Activated CD8-positive, alpha-beta memory T cell treated with anti-CD3 and anti-CD28 coated beads, Interleukin-2, amount 50 U/mL, for 4 hours (primary cell): ENCODE data around the gene TBC1D19.
"Not testable (repeated sequence)": the region's sequence is repeated elsewhere in the genome, so short reads cannot be mapped to it uniquely, and the experiment has no call there.

Experiments
- DNase-seq: peaks from one replicate; pipeline ENCODE4 v3.0.0-alpha.2; 2020

The TBC1D19 gene

DNA sequence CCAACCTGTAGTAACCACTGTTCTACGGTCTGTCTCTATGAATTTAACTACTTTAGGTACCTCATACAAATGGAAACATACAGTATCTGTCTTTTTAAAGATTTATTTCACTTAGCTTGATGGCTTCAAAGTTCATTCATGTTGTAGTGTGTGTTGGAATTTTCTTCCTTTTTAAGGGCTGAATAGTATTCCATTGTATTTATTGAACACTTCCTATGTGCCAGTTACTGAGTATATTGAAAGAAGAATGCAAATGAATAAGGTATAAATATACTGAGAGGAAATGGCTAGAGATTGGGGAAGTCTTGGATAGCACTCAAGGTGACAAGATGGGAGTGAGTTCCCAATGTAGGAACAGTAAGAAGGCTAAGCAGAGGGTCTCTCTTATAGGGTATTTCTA lies 17.3 kb downstream of the TBC1D19 start:
- no peak for DNase-seq

DNA sequence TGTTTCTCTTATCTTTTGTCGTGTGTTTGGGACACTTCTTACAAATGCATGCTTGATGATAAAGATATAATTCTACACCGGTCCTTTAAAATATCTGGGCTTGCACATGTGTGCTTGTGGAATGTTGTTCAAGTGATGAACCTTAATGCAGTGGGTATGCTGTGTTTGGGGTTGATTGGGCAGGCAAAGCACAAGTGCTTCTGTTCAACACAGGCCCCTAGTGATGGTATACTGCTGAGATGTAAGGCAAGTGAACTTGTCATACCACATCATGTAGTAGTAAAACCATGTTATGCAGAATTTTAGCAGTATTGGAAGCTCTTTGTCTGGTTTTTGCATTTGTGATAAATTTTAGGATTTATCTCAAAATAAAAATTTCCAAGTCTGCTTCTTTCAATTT lies 23.9 kb downstream of the TBC1D19 start:
- DNase-seq = no peak

DNA sequence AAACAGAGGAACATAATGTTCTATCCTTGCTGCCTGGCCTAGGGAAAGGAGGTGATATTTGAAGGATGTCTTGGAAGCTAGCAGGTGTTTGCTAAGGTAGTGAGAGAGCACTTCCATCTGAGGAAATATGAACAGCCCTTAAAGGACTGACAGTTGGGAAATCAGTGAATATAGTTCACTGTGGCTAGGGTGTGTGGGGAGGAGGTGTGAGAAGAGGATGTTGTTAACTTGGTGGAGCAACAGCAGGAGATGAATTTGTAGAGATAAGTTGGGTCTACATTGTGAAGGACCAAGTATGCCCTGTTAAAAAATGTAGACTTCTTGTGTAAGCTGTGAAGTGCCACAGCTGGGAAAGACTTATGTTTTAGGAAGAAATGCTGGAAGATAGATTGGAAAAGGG lies 25.5 kb downstream of the TBC1D19 start:
- no peak for DNase-seq

DNA sequence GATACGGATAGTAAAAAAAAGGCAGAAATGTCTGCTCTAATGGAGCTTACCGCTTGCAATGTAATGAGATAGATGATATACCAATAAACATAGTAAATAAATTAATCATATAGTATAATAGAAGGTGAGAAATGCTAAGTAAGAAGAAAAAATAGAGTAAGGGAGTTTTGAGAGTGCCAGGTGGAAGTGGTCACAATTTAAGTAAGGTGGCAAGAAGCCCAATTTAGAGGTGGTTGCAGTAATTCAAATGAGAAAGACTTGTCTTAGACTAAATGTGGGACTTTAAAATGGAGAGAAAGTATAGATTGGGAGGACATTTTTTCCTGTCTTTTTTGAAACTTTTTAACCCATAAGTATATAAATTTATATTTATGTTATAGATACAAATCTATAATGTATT lies 26.0 kb downstream of the TBC1D19 start:
- no peak for DNase-seq

DNA sequence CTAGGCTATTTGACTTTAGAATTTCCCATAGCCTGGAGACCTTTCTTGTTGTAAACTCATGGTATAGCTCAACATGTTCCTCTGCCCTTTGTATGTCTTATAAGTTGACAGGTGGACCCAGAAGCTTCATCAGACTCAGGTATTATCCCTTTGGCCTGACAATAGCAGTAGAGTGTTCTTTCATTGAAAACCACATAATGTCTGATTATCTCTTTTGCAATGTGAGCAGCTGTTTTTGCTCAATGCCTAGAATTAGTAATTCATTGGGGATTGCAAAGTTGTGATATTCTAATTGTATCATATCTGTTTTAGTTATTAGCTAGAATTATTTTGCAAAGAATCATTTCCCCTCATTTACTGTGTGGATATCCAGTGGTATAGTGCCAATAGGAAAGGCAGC lies 27.5 kb downstream of the TBC1D19 start:
- no peak for DNase-seq

DNA sequence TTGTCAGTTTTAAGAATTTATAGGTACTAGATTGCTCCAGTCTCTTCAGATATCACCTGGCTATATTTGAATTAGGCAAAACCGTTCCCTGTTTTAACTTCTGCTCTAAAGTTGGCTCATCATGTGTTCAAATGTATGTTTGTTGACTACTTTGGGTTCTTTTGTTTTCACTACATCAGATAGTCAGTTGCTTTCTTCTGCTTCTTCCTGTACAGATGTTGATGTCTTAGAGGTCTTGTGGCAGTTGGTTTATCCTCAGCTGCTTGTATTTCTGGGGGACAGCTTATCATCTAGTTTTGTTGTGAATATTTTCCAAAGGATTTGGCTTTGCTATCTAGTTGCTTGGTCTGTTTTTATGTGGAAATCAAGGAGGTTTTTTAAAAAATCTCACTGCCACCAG lies 28.0 kb downstream of the TBC1D19 start:
- DNase-seq = no peak

DNA sequence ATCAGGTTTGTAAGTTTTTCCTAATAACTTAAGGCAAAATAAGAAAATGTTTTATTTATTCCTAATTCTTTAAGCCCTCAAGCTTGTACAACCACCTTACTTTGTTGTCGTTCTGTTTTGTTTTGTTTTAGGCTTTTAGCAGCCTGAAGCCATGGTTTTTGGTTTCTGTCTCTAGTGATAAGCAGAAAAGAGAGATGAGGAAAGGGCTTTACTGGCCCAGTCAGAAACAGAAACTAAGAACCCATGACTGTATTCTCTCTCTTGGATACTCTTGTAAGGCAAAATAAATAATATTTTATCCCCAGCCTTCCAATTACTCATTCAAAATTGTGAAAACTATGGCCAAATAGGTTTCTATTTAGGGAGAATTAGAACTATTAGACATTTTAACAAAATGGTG lies 29.4 kb downstream of the TBC1D19 start:
- no peak for DNase-seq

DNA sequence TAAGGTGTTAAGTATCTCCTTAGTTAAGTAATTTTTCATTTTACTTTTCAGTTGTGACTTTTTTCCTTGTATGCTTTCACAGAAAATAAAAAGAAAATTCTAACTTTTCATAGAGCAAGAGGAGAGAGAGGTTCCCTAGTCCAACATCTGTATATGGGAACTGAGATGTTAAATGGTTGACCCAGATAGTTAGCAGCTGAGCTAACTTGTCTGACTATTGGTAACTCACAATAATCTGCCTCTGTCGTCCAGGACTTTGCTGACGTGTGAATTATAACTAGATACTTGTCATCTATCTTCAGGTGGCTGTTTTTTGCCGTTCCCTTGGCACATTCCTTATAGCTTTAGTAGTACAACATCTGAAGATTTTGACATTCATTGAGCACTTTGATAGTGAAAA lies 29.9 kb downstream of the TBC1D19 start:
- DNase-seq = no peak

DNA sequence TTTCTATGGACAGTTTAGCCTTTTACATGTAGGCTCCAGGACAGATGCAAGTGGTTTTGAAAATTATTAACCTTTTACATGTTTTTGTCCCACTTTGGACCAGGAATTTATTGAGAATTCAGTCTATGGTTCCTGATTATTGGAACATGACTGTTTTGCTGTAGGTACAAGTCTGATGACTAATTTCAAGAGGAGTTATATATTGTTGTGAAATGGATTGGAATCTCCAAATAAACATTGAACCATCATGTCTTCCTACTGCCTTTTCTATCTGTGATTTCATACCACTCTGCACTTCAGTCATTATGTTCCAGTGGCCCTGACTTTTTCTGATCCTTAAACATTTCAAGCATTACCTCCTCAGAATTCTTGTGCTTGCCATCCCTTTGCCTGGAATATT lies 35.9 kb downstream of the TBC1D19 start:
- no peak for DNase-seq

DNA sequence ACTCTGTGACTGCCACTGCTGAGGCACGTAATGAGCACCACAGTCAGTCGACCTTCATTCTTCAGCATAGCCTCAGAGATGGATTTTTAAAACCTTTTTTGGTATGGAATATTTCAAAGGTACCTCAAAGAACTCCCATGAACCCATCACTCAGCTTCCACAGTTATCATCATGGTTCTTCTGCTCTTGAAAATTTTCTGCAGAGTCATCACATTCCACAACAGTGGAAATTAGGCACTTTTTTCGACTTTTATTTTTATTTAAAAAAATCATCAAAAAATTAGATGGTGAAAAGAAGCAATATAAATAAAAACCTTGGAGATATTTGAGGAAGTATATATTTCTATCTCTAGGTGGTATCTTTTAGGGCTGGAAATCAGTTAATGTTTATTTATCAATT lies 37.5 kb downstream of the TBC1D19 start:
- no peak for DNase-seq

DNA sequence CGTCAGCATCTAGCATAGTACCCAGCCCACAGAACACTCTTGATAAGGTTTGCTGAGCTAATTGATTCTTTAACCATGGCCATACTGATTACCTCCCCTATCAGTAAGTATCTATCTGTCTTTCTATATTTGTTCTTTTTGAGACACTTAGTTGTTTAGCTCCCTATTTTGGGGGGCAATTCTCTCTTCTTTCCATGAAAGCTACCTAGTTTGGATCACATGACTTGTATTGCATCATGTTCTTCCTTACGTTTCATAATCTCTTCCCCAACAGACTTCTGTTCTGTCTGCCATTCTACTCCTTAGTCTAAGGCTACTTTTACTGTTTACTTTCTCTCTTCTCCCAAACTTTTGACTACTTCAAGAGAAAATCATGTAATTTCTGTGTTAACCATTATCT lies 39.0 kb downstream of the TBC1D19 start:
- no peak for DNase-seq

DNA sequence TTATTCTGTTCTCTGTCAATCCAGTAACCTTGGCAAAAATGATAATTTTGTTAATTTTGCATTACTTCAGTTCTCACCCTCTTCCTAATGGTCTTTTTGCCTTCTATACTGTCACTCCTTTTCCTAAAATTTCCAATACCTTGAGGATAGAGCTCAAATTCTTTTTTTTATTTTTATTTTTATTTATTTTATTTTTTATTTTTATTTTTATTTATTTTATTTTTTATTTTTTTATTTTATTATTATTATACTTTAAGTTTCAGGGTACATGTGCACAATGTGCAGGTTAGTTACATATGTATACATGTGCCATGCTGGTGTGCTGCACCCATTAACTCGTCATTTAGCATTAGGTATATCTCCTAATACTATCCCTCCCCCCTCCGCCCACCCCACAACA lies 42.8 kb downstream of the TBC1D19 start:
- DNase-seq = not testable (repeated sequence)

DNA sequence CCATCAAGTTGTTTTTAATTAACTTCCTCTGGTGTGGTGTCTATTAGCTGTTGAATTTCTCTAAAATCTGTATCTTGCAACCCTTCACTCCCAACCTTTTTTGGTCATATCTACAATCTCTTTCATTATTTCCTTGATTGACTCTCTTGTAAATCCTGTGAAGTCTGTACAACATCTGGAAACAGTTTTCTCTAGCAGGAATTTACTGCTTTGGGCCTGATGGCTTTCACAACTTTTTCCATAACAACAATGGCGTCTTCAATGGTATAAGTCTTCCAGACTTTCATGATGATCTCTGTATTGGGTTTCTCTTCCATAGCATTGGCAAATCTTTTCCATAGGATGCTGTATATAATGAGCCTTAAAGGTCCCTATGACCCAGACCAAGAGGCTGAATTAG lies 49.0 kb downstream of the TBC1D19 start:
- DNase-seq = no peak

DNA sequence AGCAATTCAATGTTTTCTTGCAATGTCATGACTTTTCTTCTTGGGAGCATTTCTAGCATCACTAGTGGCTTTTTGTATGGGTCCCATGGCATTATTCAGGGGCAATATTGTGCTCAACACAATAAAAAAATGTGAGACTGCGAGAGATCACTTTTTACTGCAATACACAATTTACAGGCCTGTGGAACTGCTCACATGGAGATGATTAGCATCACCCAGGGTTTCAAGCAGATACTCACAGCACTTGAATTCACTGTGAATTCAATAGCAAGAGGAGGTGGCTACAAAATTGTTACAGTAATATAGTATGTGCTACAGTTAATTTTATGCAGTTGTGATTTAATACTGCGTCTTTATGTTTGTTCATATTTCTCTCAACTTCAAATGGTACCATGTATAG lies 50.4 kb downstream of the TBC1D19 start:
- DNase-seq = no peak

DNA sequence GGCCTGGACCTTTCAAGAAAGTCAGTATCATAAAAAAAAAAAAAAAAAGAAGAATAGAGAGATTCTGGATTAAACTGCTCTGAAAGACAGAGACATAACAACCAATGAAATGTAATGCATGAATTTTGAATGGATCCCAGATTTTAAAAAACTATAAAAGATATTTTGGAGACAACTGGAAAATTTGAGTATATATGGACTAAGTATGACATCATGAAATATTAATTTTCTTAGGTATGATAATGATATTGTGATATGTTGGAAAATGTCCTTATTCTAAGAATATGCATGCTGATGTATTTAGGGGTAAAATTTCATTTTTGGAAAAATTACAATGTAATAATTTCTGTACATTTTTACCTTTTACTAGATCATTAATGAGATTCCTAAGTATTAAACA lies 52.6 kb downstream of the TBC1D19 start:
- no peak for DNase-seq

DNA sequence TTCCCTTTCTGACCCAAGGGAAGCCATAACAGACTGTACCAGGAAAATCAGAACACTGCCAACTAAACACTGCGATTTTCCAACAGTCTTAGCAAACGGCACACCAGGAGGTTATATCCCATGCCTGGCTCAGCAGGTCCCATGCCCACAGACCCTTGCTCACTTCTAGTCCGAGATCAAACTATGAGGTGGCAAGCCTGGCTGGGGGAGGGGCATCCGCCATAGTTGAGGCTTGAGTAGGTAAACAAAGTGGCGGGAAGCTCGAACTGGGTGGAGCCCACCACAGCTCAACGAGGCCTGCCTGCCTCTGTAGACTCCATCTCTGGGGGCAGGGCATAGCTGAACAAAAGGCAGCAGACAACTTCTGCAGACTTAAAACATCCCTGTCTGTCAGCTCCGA lies 56.8 kb downstream of the TBC1D19 start:
- DNase-seq = not testable (repeated sequence)

DNA sequence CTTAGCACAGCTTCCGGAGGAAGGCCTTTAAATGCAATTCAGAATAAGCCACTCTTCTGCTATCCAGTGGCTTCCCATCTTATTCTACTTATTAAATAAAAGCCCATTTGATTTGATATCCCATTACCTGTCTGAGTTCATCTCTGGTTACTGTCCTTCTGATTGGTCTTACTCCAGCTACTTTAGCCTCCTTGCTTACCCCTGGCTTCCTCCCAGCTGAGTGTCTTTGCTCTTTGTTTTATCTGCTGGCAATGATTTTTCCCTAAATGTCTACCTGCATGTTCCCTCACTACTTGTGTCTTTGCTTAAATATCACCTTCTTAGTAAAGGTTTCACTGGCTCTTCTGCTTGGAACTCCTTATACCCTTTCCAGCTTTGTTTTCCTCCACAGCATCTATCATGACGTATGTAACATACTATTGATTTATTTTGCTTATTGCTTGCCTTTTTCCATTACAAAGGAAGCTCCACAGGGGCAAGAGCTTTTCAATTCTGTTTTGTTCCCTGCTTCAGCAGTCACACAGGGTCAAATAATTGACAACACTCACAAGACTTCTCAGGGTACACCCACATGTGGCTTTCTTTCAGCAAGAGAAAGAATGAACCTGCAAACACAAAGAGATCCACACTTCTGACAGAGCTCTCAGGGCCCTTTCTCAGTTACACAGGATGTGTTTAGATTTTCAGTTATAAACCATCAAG lies 63.8 kb downstream of the TBC1D19 start:
- DNase-seq = no peak

DNA sequence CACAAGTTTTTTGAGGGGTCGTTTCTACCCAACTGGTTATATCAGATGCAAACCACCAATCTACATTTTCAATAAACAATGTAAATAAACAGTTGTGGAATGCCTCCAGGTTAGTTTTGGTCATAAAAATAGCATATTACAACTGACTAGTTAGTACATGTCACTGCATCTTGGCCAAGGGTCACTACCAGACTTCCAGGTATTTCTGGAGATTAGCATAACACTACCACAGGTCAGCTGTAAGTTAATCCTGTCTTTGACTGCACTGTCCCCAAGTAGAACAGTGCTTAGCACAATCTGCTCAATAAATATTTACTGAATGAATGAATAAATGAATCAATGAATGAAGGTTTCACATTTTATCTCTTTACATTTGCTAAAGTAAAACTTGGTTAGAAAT lies 64.4 kb downstream of the TBC1D19 start:
- DNase-seq = no peak

DNA sequence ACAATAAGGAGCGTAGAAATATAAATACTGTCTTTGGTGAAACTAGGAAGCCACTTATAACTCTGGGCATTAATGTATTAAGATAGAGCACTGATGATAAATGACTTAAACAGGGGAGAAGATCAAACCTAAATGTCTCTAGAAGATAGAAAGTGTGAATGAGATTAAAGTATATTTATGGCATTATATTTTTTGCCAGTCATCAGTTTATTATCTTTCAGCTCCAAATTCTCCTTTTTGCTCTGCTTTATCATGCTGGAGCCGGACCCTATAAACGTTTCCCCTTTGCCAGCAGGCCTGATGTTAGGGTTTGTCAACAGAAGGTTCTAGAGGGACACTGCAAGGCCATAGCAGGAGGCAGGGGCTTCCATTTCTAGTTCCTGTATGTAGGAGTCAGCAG lies 76.4 kb downstream of the TBC1D19 start:
- no peak for DNase-seq

DNA sequence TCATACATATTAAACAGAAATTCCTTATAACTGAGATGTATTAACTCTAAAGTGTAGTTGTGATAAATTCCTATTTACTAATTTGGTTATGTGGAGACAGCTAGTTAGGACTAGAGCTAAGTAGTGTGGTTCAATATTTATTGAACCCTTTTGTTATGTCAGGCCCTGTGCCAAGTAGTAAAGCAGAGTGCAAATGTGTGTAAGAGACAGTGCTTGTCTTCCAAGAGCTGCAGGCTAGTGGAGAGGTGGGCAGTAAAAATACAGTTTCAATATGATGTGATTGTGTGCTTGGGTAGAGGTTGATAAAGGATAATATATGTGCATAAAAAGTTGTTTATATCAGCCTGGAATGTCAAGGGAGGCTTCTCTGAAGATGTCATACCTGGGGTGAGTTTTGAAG lies 80.0 kb downstream of the TBC1D19 start:
- DNase-seq = no peak

DNA sequence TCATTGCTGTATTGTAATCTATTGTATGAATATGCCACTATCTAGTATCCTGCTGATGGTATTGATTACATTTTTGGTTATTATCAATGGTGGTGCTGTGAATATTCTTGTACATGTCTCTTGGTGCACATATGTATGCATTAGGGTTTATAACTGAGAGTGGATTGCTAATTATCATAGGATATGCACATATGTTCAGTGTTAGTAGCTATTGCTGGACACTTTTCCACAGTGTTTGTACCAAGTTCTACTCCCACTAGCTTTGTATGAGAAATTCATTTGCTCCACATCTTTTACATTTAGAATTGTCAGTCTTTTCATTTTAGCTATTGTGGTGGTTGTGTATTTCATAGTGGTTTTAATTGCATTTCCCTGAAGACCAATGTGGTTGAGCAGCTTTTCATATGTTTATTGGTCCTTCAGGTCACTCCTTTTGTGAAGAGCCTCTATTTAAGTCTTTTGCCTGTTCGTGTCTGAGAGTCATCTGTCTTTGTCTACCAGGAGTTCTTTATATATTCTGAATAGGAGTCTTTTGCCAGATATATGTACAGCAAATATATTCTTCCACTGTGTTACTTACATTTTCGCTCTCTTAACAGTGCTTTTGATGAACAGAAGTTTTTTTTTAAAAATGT lies 87.1 kb downstream of the TBC1D19 start:
- no peak for DNase-seq

DNA sequence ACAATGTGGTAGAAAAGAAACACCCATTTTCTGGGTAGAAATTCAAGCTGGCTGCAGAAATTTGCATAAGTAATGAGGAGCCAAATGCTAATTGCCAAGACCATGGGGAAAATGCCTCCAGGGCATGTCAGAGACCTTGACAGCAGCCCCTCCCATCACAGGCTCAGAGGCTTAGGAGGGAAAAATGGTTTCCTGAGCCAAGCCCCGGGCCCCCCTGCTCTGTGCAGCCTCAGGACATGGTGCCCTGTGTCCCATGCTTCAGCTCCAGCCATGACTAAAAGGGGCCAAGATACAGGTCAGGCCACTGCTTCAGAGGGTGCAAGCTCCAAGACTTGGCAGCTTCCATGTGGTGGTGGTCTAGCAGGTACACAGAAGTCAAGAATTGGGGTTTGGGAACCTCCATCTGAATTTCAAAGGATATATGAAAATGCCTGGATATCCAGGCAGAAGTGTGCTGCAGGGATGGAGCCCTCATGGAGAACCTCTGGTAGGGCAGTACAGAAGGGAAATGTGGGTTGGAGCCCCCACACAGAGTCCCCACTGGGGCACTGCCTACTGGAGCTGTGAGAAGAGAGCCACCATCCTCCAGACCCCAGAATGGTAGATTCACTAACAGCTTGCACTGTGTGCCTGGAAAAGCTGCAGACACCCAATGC lies 95.3 kb downstream of the TBC1D19 start:
- DNase-seq = not testable (repeated sequence)

DNA sequence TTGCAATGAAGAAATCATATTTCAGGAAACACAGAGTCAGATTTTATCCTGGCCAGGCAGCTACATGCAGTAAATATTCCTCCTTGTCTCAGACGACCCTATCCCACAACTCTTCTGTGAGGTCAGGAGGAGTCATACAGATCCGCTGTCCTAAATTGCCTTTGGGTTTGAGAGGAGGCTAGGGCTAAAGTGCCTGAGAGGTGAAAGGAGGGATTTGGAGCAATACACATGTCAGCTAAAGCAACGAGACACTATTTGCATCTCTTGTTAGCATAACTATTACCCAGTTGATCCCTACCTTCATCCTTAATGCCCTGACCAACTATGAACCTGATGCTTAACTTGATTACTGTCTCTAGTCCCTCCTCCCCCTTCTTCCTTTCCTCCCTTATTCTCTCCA lies 98.6 kb downstream of the TBC1D19 start:
- DNase-seq = no peak

DNA sequence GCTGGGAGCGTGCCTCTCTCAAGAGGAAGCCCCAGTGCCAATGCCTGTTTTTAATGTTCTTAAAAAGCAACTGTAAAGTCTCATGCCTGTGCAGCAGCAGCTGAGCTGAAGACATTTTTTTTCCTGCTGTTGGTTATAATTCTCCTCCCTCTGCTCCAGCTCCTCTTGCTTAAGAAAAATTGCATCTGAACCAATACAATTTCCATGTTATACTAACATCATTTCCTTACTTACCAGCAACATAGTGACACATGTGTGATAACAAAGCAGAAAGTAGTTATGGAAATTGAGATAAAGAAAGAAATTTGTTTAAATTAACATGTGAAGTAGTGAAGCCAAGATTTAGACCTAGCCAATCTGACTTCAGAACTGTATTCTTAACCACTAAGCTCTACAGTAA lies 101.4 kb downstream of the TBC1D19 start:
- no peak for DNase-seq

DNA sequence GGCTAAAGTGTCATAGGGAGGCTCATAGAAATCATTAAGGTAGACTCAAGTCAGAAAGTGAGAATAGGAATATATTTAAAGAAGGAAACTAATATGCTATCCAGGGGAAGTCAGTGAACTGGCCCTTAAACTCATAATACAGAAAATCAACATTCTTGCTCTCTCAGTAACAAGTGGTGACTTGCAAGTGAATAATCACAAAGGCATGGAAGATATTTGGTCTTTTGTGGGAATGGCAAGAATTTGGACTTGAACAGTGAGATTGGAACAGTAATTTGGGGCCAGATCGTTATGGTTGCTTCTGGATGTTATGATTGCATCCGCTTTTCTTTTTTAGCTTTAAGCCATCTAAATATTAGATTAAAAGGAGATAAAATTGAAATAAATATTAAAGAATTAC lies 103.8 kb downstream of the TBC1D19 start:
- DNase-seq = no peak
